ENCODE results near the gene KLHL17. TPM values are rescaled to one million over a fixed set of nuclear protein-coding genes. Genes with fewer than 3 reads are reported as not detected.
"Not testable (repeated sequence)": the region's sequence is repeated elsewhere in the genome, so short reads cannot be mapped to it uniquely, and the experiment has no call there.

The KLHL17 gene
- total RNA-seq, 2 donors from 2014 or later, result 19.9 to 26.1 TPM

DNA sequence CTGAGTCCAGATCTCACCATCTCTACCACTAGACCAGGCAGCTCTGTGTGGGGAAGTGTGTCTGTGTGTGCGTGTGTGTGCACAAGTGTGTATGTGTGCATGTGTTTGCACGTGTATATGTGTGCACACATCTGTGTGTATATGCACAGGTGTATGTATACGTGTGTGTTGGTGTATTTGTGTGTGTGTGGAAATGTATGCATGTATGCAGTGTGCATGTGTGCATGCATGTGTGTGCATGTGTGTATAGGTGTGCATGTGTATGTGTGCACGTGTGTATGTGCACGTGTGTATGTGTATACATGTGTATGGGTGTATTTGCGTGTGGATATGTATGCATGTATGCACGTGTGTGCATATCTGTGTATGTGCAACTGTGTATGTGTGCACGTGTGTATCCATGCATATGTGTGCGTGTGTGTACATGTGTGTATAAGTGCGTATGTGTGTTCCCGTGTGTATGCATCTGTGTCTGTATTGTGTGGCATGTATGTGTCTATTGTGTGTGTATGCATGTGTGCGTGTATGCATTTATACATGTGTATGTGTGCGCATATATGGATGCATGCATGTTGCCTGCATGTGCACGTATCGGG is 9.0 kb downstream of the KLHL17 start:
- no peaks in the 10 kb centered on the region for H3K36me3 Mint-ChIP-seq
- H3K9me3 Mint-ChIP-seq, result peaks cover 0 to 7% of the 10 kb centered on the region in 2 donors
- no peak overlapping the region for H3K27ac Mint-ChIP-seq
- no peak for ATAC-seq
- DNase-seq (ENCODE audit: low spot score in 2 of 2), result no peak

DNA sequence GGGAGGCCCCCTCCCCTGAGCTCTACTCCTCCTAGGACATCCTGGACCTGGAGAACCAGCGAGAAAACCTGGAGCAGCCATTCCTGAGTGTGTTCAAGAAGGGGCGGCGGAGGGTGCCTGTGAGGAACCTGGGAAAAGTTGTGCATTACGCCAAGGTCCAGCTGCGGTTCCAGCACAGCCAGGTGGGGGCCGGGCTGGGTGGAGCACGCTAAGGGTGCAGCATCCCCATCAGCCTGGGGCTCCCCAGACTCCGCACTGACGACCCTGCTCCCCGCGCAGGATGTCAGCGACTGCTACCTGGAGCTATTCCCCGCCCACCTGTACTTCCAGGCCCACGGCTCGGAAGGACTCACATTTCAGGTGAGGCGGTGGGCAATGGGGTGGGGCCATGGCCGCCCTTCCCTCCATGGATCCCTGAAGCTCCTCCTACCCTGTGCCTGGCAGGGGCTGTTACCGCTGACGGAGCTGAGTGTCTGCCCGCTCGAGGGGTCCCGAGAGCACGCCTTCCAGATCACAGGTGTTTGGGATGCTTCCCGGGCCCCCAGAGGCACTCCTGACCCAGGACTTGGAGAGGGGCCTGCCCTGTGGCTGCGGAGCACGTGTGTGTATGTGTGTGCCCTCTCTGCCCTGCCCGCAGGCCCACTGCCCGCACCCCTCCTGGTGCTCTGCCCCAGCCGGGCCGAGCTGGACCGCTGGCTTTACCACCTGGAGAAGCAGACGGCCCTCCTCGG is 10.0 kb downstream of the KLHL17 start:
- H3K36me3 Mint-ChIP-seq, result no peaks in the 10 kb centered on the region
- DNase-seq (ENCODE audit: low spot score in 2 of 2), result no peak
- ATAC-seq, result no peak
- H3K27ac Mint-ChIP-seq, result no peak overlapping the region
- H3K9me3 Mint-ChIP-seq, result peaks cover 0 to 7% of the 10 kb centered on the region in 2 donors

DNA sequence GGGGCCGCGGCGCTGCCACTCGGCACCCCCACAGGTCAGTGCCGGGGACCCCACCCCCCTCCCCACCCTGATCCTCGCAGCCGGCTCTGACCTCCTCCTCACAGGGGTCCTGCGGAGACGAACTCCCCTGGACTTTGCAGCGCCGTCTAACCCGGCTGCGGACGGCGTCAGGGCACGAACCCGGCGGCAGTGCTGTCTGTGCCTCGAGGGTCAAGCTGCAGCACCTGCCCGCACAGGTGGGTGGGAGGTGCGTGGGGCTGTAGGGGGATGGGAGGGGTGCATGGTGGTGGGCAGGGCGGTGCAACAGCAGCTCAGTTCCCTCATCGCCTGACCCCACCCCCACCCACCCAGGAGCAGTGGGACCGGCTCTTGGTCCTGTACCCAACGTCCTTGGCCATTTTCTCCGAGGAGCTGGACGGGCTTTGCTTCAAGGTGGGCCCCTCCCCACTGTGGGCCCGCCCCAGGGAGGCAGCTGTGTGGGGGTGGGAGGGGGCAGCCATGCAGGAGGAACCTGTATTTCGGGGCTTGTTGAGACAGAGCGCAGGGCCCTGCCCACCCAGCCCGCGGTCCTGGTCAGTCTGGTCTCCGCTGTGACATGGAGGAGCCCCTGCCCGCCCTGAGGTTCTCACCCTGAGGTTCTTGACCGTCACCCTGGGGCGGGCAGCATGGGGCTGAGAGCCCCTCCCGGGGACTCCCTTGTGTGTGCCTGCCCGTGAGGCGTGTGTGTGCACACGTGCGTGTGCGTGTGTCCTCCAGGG is 10.8 kb downstream of the KLHL17 start:
- H3K9me3 Mint-ChIP-seq, result peaks cover 0 to 7% of the 10 kb centered on the region in 2 donors
- DNase-seq (ENCODE audit: low spot score in 2 of 2) (no peak), ATAC-seq (no peak)
- no peak overlapping the region for H3K27ac Mint-ChIP-seq
- H3K36me3 Mint-ChIP-seq, result no peaks in the 10 kb centered on the region

DNA sequence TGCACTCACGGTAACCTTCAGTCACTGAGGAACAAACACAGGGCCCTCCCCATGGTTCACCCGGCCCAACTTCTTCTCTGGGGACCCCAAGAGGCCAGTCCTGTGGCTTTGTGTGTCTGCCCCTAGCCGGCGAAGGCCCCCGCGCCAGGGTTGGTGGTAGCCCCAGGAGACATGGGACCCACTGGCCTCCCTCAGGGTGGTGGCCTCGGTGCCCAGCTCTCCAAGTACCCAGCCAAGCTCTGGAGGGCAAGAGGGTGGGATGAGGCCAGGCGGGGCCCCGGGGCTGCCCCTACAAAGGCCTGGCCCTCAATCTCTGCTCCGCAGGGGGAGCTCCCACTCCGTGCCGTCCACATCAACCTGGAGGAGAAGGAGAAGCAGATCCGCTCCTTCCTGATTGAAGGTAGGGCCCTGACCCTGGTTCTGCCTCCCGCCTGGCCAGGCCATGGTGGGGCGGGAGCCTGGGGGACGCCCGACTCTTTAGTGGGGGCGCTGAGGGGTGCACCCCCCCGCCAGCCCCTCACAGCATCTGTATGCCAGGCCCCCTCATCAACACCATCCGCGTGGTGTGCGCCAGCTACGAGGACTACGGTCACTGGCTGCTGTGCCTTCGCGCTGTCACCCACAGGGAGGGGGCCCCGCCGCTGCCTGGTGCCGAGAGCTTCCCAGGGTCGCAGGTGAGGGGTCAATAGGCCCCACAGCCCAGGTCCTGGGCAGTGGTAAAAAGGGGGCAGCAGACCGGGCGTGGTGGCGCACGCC is 11.5 kb downstream of the KLHL17 start:
- Mint-ChIP-seq H3K36me3 (no peaks in the 10 kb centered on the region), H3K27ac (no peak overlapping the region), H3K9me3 (peaks cover 0 to 7% of the 10 kb centered on the region in 2 donors)
- DNase-seq (ENCODE audit: low spot score in 2 of 2) (no peak), ATAC-seq (no peak)

DNA sequence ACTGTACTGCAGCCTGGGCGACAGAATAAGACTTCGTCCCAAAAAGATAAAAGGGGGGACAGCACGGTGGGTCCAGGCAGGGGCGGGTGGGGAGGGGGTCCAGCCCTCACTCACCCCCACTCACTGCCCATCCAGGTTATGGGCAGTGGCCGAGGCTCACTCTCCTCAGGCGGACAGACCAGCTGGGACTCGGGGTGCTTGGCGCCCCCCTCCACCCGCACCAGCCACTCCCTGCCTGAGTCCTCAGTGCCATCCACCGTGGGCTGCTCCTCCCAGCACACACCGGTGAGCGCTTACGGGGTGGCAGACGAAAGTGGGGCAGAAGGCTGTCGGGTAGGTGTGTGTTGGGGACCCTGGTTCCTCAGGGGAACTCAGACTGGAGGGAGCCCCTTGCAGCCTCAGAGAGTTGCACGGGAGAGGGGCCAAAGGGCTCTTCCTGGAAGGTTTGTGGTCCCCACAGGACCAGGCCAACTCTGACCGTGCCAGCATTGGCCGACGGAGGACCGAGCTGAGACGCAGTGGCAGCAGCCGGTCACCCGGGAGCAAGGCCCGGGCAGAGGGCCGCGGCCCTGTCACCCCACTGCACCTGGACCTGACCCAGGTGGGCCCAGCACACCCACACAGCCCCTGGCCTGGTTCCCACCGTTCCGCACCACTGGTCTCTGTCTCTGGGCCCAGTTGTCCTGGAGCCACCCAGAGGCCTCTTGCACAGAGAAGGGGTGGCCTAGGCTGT is 12.5 kb downstream of the KLHL17 start:
- no peaks in the 10 kb centered on the region for H3K36me3 Mint-ChIP-seq
- ATAC-seq (no peak), DNase-seq (ENCODE audit: low spot score in 2 of 2) (no peak)
- peaks cover 0 to 7% of the 10 kb centered on the region in 2 donors for H3K9me3 Mint-ChIP-seq
- H3K27ac Mint-ChIP-seq, result no peak overlapping the region

DNA sequence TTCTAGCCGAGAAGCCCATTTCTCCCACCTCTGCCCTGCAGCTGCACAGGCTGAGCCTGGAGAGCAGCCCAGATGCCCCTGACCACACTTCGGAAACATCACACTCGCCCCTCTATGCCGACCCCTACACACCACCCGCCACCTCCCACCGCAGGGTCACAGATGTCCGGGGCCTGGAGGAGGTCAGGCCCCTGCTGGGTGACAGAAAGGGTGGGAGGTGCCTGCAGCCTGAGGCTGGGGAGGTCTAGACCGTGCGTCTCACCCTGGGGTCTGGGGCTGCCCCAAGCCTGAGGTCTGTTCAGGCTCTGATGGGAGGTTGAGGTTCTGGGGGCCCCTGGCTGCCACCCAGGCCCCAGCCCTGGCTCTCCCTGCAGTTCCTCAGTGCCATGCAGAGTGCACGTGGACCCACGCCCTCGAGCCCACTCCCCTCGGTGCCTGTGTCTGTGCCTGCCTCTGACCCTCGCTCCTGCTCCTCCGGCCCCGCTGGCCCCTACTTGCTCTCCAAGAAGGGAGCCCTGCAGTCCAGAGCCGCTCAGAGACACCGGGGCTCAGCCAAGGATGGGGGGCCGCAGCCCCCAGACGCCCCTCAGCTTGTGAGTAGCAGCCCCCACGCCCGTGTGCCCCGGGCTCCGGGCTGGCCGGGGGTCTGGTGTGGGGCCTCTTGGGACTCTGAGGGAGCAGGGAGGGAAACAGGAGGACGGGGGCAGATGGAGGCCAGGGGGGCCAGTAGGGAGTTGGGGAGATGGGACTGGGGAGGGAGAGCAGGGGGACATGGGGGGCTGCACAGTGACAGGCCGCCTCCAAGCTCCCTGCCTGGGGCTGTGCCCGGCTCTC is 13.3 kb downstream of the KLHL17 start:
- H3K36me3 Mint-ChIP-seq, result no peaks in the 10 kb centered on the region
- DNase-seq (ENCODE audit: low spot score in 2 of 2) (no peak), ATAC-seq (no peak)
- peaks cover 0 to 7% of the 10 kb centered on the region in 2 donors for H3K9me3 Mint-ChIP-seq
- H3K27ac Mint-ChIP-seq, result no peak overlapping the region

DNA sequence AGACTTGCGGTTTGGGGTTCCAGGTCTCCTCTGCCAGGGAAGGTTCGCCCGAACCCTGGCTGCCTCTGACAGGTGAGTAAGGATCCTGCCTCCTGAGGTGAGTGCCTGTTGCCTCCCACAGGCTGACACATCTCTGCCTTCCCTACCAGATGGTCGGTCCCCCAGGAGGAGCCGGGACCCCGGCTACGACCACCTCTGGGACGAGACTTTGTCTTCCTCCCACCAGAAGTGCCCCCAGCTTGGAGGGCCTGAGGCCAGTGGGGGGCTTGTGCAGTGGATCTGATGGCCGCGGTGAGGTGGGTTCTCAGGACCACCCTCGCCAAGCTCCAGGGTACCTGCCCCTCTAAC is 13.9 kb downstream of the KLHL17 start:
- H3K9me3 Mint-ChIP-seq, result peaks cover 0 to 5% of the 10 kb centered on the region in 2 donors
- no peak overlapping the region for H3K27ac Mint-ChIP-seq
- DNase-seq (ENCODE audit: low spot score in 2 of 2) (no peak), ATAC-seq (no peak)
- no peaks in the 10 kb centered on the region for H3K36me3 Mint-ChIP-seq

DNA sequence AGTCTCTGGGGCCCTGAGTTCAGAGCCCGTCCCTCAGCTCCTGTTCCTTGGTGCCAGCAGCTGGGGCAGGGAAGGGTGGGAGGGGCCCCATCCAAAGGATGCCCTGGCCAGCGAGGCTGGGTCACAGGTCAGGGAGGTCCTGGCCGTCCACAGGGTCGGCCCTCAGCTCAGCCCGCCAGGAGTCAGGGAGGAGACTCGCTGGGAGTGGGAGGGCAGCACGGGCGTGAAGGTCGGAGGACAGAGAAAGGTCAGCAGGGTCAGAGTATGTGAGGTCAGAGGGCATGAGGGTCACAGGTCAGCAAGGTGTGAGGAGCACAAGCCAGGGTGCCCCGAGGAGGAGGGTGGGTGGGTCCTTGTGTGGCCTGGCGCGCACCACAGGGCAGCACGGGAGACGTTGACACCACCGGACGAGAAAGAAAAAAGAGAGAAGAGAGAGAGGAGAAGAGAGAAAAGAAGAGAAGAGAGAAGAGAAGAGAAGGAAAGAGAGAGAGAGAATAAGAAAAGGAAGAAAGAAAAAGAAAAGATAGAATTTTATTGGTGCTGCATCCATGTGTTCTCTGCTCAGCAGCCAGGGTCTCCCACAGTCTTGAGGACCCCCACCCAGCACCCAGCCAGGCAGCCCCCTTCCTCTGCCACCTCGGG is 14.4 kb downstream of the KLHL17 start:
- Mint-ChIP-seq H3K9me3 (no peaks in the 10 kb centered on the region), H3K27ac (no peak overlapping the region), H3K36me3 (no peaks in the 10 kb centered on the region)
- DNase-seq (ENCODE audit: low spot score in 2 of 2) (no peak), ATAC-seq (no peak)

DNA sequence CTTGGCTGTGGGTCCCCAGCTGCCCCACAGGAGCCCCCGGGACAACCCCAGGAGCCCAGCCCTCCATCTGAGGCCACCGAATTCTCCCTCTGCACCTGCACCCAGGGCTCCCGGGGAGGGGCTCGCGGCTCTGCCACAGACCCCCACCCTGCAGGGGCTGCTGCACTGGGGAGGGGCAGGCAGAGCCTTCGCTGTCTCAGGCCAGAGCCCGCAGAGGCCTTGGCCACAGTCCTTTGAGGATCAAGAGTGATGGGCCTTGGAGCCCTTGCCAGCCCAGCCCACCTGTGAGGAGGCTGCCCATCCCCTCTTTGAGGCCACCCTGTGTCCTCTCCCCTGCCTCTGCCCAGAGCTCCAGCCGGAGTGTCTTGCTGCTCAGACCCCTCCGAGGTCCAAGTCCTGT is 15.0 kb downstream of the KLHL17 start:
- Mint-ChIP-seq H3K9me3 (no peaks in the 10 kb centered on the region), H3K27ac (no peak overlapping the region), H3K36me3 (no peaks in the 10 kb centered on the region)
- DNase-seq (ENCODE audit: low spot score in 2 of 2), result no peak
- no peak for ATAC-seq

DNA sequence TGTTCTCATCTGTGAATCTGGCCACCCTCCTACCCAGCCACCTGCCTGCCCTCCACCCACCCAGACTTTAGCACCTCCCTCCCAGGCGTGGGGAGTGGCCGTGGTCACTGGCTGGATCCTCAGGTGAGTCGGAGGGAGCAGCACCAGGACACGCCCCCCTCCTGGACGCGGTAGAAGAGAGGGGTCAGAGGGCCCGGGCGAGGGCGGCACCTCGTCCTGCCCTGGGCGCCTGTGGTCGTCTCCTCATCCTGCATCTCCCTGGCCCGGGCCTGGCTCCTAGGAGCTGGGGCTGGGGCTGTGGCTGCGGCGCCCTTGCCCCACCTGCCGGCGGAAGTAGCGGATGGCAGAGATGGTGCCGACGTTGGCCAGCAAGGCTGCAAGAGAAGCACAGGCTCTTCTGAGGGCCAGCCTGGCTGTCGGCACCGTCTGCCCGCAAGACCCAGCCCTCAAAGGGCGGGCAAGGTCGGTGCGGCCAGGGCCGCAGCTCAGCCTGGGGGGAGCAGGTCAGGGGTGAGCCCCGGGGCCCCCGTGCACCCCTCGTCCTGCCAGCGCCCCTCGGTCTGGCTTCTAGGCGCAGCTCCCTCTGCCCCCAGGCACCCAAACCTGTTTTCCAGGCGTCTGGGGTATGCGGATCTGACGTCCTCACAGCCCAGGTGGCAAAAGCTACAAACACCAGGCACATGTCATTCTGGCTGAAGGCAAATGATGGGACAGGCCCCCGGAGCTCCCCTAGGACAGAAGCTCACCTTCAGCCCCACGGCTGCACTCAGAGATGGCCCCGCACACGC is 15.7 kb downstream of the KLHL17 start:
- no peak overlapping the region for H3K27ac Mint-ChIP-seq
- ATAC-seq (peak; percentile 91 to 92), DNase-seq (ENCODE audit: low spot score in 2 of 2) (peak in 1 of 2 donors; percentile 75)
- H3K36me3 Mint-ChIP-seq, result no peaks in the 10 kb centered on the region
- no peaks in the 10 kb centered on the region for H3K9me3 Mint-ChIP-seq

DNA sequence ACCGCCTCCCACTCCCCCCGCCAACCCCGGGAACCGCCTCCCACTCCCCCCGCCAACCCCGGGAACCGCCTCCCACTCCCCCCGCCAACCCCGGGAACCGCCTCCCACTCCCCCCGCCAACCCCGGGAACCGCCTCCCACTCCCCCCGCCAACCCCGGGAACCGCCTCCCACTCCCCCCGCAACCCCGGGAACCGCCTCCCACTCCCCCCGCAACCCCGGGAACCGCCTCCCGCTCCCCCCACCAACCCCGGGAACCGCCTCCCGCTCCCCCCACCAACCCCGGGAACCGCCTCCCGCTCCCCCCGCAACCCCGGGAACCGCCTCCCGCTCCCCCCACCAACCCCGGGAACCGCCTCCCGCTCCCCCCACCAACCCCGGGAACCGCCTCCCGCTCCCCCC is 16.4 kb downstream of the KLHL17 start:
- H3K36me3 Mint-ChIP-seq; ATAC-seq; H3K9me3 Mint-ChIP-seq; H3K27ac Mint-ChIP-seq; DNase-seq (ENCODE audit: low spot score in 2 of 2): not testable (repeated sequence)

DNA sequence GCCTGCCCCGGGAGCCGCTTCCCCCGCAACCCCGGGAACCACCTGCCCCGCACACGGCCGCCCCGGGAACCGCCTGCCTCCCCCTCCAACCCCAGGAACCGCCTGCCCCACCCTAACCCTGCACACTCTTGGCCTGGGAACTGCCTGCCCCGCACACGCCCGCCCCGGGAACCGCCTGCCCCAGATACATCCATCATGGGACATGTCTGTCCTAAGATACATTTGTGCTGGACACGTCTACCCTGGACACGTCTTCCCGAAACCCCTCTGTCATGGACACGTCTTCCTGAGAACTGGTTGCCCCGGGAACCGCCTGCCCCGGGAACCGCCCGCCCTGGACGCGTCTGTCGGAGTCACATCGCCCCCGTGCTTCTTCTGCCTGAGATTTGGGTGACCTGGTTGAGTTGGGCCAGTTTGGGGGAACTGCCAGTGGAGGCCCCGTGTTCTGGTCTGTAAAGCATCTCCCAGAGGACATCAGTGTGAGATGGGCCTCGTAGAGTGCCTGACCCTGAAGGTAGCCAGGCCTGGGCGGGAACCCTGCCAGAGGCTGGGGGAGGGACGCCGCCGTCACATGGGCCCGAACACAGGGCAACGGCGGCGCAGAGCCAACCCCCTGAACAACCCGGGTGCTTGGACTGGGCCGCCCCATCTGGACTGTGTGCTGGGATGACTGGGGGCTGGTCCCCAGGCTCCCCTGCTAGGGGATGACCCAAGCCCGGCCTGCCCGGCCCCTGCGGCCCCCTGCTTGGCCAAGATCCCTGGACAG is 17.9 kb downstream of the KLHL17 start:
- DNase-seq (ENCODE audit: low spot score in 2 of 2) (no peak), ATAC-seq (no peak)
- H3K36me3 Mint-ChIP-seq, result no peaks in the 10 kb centered on the region
- no peaks in the 10 kb centered on the region for H3K9me3 Mint-ChIP-seq
- no peak overlapping the region for H3K27ac Mint-ChIP-seq

DNA sequence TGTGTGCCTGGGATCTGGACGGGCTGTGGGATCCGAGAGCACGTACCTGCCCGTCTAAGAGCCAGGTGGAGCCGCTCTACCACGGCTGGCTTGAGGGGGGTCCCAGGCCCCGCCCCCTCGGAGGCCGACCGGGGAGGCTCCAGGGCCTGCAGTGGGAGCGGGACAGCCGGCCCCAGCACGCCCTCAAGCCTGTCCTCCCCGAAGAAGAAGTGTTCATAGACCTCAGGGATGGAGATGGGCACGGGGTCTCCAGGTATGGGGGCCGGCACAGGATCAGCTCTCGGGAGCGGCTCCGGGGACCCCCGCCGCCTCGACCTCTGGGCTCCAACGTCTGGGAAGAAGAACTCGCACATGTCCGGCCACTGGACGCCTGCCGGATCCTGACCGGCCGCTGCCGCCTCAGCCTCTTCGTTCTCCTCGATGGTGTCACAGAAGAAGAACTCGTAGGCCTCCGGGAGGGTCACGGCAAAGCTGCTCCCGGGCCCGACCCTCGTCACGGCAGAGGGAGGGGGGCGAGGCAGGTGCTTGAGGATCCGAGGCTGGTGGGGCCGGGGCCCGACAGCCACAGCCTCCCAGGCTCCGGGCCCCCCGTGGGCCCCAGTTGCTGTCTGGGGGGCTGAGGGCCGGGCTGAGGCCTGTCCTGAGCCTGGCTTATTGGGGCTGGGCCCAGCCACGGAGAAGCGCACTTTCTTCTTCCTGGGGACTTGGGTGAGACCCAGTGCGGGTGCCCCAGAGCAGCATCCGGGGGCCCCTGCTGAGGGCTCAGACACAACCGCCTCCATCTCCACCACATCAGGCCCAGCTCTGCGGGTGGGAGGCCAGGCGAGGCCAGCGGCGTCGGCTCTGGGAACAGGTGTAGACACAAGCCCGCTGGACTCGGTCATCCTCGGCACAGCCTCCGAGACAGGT is 18.7 kb downstream of the KLHL17 start:
- no peaks in the 10 kb centered on the region for H3K36me3 Mint-ChIP-seq
- H3K9me3 Mint-ChIP-seq, result no peaks in the 10 kb centered on the region

More for the DNA sequence above, 18.7 kb downstream of the KLHL17 start:
- no peak for DNase-seq (ENCODE audit: low spot score in 2 of 2)
- ATAC-seq, result no peak
- H3K27ac Mint-ChIP-seq, result no peak overlapping the region
